Pulmonary artery endothelial cell (primary cell): Measurements from ENCODE around the gene PTPN7. TPM values are rescaled to one million over a fixed set of nuclear protein-coding genes. Genes with fewer than 3 reads are reported as not detected.

ENCODE experiments used
- DNase-seq: peaks from one replicate; pipeline ENCODE4 v3.0.0-alpha.2; 2011; ENCODE audit warnings: low read depth, low spot score
- total RNA-seq: library from RNA; depleted of rRNA; stranded (reverse); fragments of >200 nt; gene quantifications from 2 replicates; pipeline ENCODE4 v1.2.3, GENCODE V29; 2014

The PTPN7 gene
- total RNA-seq, 1 donor from 2014 or later = 0.40 TPM

- DNase-seq = no peak
Observed at GRCh38 chr1:202107801-202108731, 52.3 kb downstream of the PTPN7 start.

DNA sequence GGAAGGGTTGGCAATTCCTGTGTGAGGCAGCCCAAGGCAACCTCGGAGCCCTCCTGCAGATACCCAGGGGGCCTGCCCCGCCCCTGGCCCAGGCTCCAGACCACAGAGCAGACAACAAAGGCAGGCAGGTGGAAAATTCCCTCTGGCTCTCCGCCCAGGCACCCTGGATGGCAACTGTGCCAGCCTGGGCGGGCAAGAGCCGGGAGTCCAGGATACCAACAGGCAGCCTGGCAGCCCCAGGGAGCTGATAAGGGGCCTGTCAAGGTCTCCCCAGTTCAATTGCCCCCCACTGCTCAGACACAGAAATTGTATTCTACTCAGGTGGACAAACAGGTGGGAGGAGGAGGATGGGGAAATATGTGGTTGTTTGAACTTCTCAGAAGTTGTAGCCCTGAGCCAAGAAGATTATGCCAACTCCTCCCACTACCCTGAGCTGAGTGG is 53.1 kb downstream of the PTPN7 start:
- DNase-seq = no peak

GRCh38 chr1:202106340-202107254 is 53.8 kb downstream of the PTPN7 start:
- no peak for DNase-seq

DNA sequence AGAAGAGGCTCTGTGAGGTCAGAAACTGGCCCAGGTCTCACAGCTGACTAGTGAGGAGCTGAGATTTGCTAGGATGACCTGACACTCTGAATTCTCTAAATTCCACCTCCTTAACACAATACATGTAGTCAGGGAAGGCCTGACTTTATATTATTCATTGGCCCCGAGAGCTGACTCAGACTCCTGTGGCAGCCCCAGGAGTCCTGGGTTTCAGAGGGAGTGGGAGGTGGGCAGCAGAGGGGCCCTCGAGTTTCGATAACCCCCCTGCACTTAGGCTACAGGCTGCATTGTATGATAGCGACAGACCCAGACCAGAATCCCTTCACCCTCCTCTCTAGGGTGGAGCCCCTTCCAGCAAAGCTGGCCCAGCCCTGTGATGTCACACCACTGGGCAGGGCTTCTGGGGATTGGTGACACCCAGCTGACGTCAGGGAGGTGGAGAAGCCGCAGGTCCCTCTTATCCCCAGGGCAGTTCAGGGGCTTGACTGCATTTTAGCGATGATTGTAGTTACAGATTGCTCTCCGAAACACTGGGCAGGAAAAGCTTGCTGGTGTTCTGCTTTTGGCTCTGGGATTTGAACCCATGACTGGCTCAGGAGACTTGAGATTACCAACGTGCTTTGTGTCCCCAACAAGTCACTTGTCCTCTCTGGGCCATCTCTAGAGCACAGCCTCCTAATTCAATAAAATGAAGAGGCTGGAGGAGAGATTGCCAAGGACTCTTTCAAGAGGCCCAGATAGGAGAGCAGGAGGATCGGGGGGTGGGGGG is 54.6 kb downstream of the PTPN7 start:
- DNase-seq = no peak

DNA sequence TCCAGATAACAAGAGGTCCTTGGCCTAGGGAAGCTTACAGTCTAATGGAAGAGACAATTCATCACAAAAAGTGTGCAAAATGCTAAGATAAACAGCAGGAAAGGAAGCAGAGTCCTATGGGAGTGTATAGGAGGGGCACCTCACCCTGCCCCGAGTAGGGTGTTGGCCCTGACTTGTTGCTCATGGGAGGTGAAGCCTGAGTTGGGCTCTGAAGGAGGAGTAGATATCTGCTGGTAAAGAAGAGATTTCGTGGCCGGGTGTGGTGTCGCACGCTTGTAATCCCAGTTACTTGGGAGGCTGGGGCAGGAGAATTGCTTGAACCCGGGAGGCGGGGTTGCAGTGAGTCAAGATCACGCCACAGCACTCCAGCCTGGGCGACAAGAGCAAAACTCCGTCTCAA is 56.3 kb downstream of the PTPN7 start:
- DNase-seq = no peak

DNA sequence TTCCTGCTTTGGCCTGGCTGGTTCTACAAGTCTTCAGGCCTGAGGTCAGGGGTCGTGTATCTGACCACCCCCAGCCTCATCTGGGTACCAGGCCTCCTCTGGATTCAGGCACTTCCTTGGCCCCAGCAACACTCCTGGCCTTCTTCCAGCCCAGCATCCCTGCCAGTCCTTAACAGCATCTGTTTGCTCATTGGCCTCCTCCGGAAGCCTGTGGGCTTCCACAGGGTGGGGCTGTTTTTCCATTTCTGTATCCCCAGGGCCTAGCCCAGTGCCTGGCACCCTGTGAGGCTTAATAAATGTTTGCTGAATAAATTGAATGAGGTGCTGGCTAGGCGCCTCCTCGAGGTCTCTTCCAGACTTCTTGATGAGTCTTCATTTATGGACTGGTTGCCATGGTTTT is 59.2 kb downstream of the PTPN7 start:
- DNase-seq = no peak

Other genes starting within 250 kb of the PTPN7 start
- gene LMOD1, start 214.1 kb downstream of the PTPN7 start, total RNA-seq = under 0.01 and 0.07 TPM in 2 replicates
- 82.8 and 108 TPM in 2 replicates for gene TIMM17A, start 205.1 kb downstream of the PTPN7 start, total RNA-seq
- gene RNPEP, start 178.0 kb downstream of the PTPN7 start, total RNA-seq = 53.5 and 55.4 TPM in 2 replicates
- 0.07 and 0.11 TPM in 2 replicates for gene ELF3, start 150.0 kb downstream of the PTPN7 start, total RNA-seq
- gene GPR37L1, start 37.7 kb downstream of the PTPN7 start, total RNA-seq = not detected in 2 replicates
- gene ARL8A, start 15.9 kb downstream of the PTPN7 start, total RNA-seq = 28.1 and 29.5 TPM in 2 replicates
- gene LGR6, start 33.2 kb upstream of the PTPN7 start, total RNA-seq = not detected in 2 replicates
- gene UBE2T, start 181.3 kb upstream of the PTPN7 start, total RNA-seq = 35.2 and 51.3 TPM in 2 replicates
- gene PPP1R12B, start 188.1 kb upstream of the PTPN7 start, total RNA-seq = 5.2 and 15.8 TPM in 2 replicates